HG03575 (cell line): ENCODE results near the gene NHS.
"Not testable (repeated sequence)": the region's sequence is repeated elsewhere in the genome, so short reads cannot be mapped to it uniquely, and the experiment has no call there.

Experiments used
- ATAC-seq: cut with Tn5 transposase; IDR thresholded peaks from one replicate; pipeline ENCODE4 v1.9.1; 2021; ENCODE audit not compliant: unreplicated experiment, insufficient number of reproducible peaks, low FRiP score; ENCODE audit errors: extremely low read depth

Gene NHS

GRCh38 chrX:17475449-17476217, 100.6 kb downstream of the NHS start:
- ATAC-seq = no peak

GRCh38 chrX:17476411-17476810, 101.4 kb downstream of the NHS start:
- ATAC-seq = no peak

GRCh38 chrX:17481086-17481485, 106.1 kb downstream of the NHS start:
- ATAC-seq = no peak

GRCh38 chrX:17484592-17484991, 109.6 kb downstream of the NHS start:
- no peak for ATAC-seq

GRCh38 chrX:17485391-17485790, 110.4 kb downstream of the NHS start:
- ATAC-seq = no peak

GRCh38 chrX:17488036-17488435, 113.0 kb downstream of the NHS start:
- ATAC-seq = no peak

- no peak for ATAC-seq
Measured at GRCh38 chrX:17494216-17494615, 119.2 kb downstream of the NHS start.

- ATAC-seq = no peak
Measured at GRCh38 chrX:17495052-17495451, 120.1 kb downstream of the NHS start.

GRCh38 chrX:17496407-17496806, 121.4 kb downstream of the NHS start:
- no peak for ATAC-seq

- no peak for ATAC-seq
Measured at GRCh38 chrX:17497193-17497592, 122.2 kb downstream of the NHS start.

GRCh38 chrX:17499512-17499911, 124.5 kb downstream of the NHS start:
- no peak for ATAC-seq

- ATAC-seq = no peak
Measured at GRCh38 chrX:17500145-17500579, 125.2 kb downstream of the NHS start.

GRCh38 chrX:17501746-17502145, 126.7 kb downstream of the NHS start:
- no peak for ATAC-seq

GRCh38 chrX:17506352-17506751, 131.4 kb downstream of the NHS start:
- ATAC-seq = not testable (repeated sequence)

- no peak for ATAC-seq
Measured at GRCh38 chrX:17511556-17511955, 136.6 kb downstream of the NHS start.

- no peak for ATAC-seq
Measured at GRCh38 chrX:17519358-17519757, 144.4 kb downstream of the NHS start.

GRCh38 chrX:17520016-17520615, 145.1 kb downstream of the NHS start:
- no peak for ATAC-seq

GRCh38 chrX:17521871-17522693, 147.1 kb downstream of the NHS start:
- ATAC-seq = no peak

GRCh38 chrX:17525266-17525665, 150.3 kb downstream of the NHS start:
- no peak for ATAC-seq
